GM21825 (cell line): ENCODE measurements around the gene SMC1A.
"Not testable (repeated sequence)": the region's sequence is repeated elsewhere in the genome, so short reads cannot be mapped to it uniquely, and the experiment has no call there.

ENCODE experiments used
- ATAC-seq: cut with Tn5 transposase; IDR thresholded peaks from one replicate; pipeline ENCODE4 v1.9.1; 2021; ENCODE audit warnings: mild to moderate bottlenecking, moderate library complexity; ENCODE audit not compliant: unreplicated experiment

SMC1A gene

DNA sequence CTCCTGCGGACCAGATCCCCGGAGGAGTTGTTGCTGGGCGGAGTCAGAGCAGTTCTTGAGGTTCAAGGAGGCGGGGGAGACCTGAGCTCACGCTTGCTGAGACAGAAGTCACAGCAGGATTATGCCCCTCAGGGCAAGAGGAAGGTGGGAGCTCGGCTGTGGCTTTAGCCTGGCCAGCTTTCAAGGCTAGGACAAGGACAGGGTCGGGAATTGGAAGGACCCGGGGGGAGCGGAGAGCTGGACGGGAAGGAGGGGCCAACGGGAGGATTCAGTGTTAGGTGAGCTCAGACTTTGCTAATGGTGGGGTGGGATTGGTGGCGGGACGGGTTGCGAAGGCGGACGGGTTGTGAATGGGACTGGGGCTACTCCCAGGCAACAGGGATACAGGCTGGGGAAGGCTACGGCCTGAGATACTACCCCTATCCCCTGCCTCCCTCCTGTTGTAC is 430 bp upstream of the SMC1A start, which contains the start of gene RIBC1:
Gene RIBC1, plus strand, starts transcription at position 13 of the 446 bp plus-strand sequence. CDS start 3,404 bp downstream, outside the sequence.
- no peak for ATAC-seq

DNA sequence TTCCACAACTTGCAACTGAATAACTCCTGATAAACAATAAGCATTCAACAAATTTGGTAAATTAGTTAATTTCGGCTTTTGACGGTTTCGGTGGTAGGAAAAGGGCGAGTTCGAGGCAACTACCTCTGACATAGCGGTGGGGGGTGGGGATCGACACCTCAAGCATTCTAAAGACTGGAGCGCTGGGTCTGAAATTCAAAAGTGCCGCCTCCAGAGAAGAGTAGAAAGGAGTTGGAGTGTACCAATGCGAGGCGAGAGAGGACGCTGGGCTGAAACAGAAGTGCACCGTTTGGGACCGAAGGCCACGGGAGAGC is 725 bp downstream of the SMC1A start:
- ATAC-seq, result peak; percentile 15

DNA sequence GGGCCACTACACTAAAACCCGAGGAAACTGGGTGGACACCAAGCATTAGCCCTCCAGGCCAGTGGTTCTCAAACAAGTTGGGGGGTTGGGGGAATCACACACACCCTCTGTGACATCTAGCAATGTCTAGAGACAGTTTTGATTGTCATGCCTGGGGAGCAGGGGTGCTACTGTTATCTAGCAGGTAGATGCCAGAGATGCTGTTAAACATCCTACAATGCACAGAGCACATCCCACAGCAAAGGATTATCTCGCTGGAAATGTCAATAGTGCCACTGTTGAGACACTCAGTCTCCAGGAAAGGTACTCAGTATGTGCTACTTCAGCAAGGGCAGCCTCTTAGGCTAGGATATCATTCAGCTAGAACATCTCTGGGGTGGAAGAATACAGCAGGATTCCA is 1.3 kb downstream of the SMC1A start:
- ATAC-seq, result no peak

- ATAC-seq, result not testable (repeated sequence)
These were observed 2.1 kb downstream of the SMC1A start for GRCh38 chrX:53420351-53420750.

DNA sequence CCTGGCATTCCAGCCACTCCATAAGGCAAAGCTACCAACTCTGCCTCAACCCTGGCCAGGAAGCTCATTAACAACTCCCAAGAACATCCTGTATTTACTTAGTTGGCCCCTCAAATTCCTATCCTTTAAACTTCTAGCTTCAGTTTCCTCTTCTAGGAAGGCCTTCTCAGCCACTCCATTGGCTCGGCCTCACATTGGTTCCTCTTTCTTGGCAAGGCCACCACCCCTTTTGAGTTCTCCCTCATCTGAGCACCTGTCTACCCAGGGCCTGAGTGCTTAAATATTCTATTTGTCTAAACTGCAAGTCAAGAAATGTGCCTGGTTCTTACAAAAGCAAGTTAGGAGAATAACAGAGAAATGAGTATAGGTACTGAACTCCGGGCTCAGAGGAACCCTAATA is 10.0 kb downstream of the SMC1A start:
- no peak for ATAC-seq

GRCh38 chrX:53403535-53403934 is 18.9 kb downstream of the SMC1A start:
- ATAC-seq, result no peak

DNA sequence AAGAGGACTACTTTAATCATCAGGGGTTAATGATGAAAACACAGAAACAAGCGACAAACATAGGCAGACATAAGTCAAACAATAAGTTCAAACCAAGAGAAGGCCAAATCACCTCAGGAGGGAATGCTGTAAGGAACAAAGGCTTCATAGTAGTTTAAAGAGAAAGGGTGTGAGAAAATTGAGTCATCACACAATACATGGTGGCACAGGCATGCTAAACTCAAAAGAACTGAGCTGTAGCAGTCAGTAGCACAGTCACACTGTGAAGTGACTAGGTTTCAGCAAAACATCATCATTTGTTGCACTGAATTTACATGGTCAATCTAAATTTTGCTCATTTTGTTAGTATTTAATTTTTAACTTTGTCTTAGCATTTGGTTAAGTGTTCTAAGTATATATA is 24.2 kb downstream of the SMC1A start:
- no peak for ATAC-seq

DNA sequence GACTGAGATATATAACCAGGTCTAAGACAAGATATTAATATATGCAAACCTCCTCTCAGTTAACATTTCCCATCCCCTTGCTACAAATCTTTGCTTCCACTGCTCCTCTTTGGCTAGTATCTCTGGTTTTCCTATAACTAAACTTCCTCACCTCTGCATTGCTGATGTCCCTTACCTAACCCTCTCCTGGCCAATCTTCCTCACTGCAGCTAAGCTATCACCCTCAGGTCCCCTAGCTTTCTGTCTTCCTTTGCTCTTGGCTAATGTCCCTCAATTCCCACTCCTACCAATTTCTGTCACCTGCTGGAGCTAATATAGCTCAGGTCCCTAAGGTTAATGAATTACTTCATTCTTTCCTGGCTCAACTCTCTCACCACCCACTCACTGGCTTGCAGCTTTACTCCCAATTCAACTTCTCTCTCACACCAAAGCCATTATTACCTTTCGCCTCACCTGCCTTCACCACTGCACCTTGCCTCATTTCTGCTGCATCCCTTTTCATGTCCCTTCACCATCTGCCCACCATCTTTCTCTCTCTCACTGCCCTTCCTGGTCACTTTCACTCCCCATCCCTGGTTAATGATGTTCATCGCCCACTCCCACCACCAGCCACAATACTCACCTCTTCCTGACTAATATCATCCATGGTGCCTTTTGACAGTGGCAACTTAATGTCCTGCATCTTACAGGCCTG is 26.7 kb downstream of the SMC1A start:
- no peak for ATAC-seq

- no peak for ATAC-seq
These were observed 38.9 kb downstream of the SMC1A start for GRCh38 chrX:53383376-53384076.

DNA sequence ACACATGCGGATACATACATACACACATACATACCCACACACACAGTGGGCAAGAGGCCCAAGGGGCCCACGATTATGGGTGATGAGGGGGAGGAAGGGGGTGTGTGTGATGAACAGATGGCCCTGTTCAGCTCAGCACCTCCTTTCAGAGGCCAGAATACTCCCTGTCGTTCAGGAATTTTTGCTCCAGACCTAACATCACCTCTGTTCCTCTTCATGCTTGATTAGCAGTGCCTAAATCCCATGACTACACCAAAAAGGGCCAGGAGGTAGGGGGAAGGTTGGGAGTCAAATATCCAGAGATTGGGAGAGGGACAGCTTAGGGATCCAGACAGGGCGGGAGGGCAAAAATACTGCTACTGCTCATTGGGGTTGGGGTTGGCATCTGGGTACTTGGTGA is 42.7 kb downstream of the SMC1A start:
- no peak for ATAC-seq

DNA sequence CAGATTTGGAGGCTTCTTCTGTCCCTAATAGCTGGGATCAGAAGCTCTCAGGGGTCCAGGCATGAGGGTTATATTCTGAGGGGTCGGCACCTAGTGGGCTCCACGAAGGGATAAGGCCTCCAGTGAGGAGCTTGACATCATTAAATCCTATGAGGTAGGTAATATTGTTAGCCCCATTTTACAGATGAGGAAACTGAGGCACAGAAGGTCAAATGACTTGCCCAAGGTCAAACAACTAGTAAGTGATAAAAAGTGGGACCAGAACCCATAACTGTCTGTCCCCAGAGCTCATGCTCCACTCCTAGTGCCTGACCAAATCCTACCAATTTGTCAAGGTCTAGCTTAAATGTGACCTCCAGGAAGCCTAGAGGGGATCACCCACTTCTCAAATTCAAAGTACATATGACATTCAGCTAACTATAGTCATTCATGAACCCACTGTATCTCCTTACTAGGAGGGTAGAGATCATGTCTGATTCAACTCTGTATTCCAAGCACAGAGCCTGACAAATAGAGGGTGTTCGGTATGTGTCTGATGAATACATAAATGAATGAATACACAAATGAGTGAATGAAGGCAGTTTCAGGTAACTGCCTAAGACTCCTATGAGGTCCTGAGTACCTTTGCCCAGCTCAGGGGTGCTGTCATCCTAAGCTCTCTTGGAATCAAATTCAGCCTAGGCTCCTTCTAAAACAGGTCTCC is 43.3 kb downstream of the SMC1A start:
- ATAC-seq, result no peak

DNA sequence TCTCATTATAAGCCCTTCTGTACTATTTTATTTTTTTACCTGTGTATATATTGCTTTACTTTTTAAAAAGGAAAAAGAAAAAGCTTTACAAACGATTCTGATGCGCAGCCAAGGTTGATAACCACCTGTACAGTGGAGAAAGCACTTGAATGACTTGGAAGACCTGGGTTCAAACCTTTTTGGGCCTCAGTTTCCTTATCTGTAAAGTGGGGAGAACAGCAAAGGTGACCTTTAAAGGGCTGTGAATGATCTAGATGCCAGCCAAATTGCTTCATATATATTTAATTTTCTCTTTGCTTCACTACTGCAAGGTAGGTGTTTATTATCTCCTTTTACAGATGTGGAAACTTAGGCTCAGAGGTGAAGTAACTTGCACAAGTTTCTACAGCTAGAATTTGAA is 45.0 kb downstream of the SMC1A start:
- no peak for ATAC-seq

GRCh38 chrX:53376888-53377287 is 45.6 kb downstream of the SMC1A start:
- ATAC-seq, result no peak

GRCh38 chrX:53374923-53375322 is 47.5 kb downstream of the SMC1A start:
- no peak for ATAC-seq

DNA sequence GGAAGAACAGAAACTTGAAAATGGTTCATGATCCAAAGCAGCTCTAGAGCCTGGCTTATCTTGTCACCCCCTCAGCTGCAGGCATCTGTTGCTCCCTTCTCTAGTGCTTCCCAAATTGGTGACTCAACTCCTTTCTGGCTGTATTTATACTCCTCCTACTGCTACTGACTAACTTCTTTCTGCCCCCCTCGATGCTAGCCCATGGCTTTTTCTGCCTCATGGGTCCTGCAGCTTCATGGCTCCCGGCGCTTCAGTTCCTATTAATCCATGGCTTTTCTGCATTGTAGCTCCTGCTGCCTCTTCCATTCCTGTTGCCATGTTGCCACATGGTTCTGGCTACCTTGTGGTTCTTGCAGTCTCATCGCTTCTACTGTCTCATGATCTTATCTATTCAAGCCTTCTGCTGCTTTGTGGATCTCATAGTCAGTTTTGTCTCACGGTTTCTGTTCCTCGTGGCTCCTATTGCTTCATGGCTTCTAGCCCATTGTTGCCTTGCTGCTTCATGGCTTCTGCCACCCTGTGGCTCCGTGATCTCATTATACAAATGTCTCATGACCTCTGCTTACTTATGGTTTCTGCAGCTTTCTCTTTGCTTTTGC is 48.1 kb downstream of the SMC1A start:
- ATAC-seq, result no peak

DNA sequence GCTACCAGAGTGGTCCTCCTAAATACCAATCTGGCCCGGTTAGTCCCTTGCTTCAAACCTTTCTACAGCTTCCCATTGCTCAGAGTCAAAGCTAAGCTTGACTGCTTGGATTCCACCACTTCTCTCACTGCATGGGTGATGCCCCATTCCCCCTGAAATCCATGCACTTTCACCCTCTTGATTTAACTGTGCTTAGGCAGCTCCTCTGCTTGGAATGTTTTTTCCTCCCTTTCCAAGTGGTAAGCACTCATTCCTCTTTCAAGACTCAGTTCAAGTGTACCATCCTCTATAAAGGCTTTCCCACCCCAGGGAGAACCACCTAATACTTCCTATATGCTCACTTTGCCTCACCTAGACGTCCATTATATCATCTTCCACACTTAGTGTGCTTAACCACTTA is 49.1 kb downstream of the SMC1A start:
- no peak for ATAC-seq

- not testable (repeated sequence) for ATAC-seq
These were observed 56.0 kb downstream of the SMC1A start for GRCh38 chrX:53366454-53366853.

DNA sequence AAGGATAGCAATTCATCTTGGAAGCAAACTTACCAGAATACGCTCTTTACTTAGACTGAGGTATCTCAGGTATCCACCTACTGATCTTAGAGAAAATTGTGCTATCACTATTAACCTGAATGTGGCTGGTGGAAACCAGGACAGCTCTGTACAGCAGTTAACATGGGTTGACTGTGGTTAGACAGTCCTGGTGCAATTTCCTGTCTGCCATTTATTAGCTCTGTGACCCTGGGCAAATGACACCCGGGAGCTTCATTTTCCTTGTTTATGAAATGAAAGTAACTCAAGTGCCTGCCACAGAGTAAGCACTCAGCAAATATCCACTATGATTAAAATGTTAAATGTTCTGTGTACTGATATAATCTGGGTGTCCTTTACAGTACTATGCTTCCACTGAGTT is 60.0 kb downstream of the SMC1A start:
- ATAC-seq, result no peak

DNA sequence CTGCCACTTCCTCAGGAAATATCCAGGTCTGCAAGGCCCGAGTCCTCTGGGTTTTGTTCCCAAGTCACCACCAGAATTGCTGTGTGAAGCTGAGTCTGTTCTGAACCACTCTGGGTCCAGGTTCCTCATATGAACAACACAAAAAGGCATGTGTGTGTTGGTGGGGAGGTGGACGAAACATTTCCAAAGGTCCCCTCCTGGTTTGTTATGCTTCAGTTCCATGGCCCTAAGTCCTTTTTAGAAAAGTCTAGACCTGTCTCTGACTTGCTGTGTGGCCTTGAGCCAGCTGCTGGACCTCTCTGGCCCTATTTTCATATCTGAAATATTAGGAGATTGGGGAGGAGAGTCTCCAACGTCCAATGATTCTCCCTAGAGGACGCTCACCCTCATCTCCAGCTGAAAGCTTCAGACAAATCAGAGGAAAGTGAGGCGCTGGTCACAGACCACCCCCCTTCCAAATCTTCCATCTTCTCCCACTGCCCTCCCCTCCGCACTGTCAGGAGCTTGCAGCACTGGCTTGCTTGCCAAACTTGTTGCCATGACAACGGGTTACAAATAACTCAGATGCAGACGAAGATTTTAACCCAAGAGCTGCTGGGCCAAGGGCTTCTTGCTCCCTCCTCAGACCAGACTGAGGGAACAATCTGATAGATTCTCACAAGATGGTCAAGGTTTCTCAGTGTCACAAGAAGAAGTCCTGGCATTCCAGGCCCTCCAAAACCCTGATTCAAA is 64.5 kb downstream of the SMC1A start:
- no peak for ATAC-seq

DNA sequence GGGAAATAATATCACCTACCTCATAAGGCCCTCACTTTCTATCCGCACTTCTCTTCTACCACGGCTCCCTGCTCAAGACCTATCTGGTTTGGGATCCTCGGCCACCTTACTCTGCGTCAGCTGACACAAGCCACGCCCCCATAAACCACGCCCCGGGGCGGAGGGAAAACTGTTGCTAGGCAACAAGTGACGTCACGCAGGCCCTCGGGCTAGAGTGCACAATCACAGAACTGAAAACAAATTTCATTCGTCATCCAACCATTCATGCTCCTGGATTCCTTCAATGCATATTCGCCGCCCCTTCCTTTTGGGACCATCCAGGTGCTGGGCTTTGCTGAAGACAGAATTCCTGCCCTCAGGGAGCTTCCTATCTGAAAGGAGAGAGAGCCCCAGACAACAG is 66.3 kb downstream of the SMC1A start:
- ATAC-seq, result no peak

DNA sequence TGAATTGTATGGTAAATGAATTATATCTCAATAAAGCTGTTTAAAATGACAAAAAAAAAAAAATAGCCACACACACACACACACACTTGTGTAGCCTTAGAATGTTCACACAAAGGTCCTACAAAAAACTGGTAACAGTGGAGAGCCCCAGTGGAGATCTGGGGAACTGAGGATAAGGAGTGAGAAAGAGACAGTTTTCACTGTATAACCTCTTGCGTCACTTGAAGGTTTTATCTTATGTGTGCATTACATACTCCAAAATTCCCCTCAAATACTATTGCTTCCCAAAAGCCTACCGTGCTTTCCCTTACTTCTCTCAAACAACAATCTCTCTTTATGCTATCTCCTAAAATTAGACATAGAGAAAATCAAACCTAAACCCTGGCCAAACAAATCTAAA is 67.8 kb downstream of the SMC1A start:
- ATAC-seq, result no peak
